GM19099 (cell line): ENCODE measurements around the gene STARD13.

ENCODE experiments used
- POLR2A ChIP-seq: IDR thresholded peaks from 3 replicates; pipeline ENCODE4 v1.6.1; 2011; ENCODE audit warnings: low read depth; ENCODE audit not compliant: insufficient read length; ENCODE audit errors: extremely low read depth

The STARD13 gene

DNA sequence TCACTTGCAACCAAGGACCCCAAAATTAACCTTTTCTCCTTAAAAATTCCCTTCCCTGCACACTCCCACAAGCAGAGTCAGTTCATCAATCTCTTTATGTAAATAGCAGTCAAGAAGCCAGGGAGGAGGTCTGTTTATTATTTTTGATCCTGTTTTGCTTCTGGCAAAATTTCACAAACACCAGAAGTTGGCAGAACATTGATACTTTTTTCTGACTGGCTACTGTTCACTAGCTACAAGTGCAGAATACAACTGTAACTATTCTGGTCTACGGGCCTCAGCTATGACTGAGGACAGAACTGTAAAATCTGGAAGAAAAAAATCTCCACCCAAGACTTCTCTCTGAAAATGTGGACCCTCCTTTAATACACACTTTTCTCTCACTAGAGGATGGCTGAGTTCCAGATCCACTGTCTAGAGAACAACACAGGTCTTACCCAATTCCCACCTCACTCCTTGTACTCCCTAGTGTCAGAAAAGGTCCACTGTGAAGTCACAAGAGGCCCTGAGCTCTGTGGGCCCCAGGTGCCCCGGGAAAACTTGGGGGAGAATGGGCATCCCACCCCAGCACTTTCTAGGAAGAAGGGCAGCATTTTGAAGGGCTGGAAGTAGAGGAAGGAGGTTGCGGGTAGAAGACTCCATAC lies 14.5 kb downstream of the STARD13 start:
- TF ChIP-seq POLR2A = no peak

DNA sequence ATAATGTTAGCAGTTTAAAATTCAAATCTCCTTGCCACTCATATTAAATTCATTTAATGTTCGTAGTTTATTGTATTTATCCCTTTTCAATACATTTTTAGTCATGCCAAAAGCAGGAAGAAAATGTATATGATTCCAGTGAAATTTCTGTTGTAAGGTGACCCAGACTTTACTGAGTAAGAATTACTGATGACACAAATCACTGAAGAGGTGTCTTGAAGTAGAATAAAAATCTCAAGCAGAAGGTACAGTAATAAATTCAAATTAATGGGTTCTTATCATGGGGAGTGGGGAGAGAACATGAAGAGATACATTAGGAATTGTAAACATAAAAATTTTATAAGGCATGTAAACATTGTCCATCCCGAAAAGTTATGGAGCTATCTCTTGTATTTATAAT lies 19.9 kb downstream of the STARD13 start:
- TF ChIP-seq POLR2A = no peak

DNA sequence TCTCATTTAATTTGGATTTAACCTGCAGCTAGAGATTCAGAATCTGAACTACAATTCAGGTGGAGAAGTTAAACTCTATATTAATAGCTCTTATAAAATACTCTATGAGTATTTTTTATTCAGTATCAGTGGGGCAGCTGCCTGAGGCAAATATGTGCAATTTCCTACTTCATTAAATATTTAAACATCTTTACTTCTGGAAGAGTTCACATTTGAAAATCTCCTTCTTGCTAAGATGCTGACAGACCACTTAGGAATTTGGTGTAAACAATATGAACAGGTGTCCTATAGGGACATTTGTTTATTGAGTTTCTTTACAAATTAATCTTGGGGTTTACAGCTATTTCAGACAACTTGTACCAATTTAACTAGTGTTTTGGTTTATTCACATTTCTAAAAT lies 20.4 kb downstream of the STARD13 start:
- no peak for TF ChIP-seq POLR2A

DNA sequence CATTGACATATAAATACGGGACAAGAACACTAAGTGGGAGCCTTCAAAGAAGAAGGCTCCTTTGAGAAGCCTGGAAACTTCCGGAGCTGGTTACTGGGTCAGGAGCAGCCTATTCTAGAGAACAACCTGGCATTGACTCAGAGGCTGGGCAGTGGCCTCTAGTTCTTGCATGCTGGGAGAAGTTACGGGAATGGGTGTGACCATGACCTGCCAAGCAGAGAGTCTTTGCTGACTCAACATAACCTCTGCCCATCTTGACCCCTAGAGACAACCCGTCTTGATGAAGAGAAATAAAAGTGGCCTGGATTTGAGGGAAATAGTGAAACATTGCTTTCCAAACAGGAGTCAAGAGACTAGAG lies 21.0 kb downstream of the STARD13 start:
- no peak for TF ChIP-seq POLR2A

DNA sequence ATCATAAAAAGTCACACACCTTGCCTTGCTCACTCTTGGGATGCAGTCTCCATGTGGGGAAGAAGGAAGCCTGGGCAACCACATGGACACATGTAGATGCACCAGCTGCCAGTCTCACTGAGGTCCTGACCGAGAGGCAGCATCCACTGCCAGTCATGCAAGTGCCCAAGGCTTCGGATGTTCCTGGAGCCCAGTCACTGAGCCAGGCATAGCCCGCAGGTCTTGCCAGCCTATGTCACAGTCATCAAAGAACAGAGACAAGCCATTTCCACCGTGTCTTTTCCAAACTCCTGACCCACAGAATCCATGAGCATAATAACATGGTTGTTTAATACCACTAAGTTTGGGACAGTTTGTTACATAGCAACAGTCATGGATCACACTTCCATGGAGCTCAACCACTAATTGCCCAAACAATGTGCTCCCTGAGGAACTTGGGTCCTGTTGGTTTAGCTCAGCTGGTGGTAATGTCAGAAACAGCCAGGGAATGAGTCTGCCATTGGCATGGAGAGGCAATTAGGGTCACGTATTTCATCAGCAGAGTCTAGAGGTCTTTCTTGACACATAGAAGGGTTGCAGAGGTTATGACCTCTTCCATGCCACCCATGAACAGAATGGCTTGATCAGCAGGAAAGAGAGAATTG lies 21.5 kb downstream of the STARD13 start:
- TF ChIP-seq POLR2A = no peak

DNA sequence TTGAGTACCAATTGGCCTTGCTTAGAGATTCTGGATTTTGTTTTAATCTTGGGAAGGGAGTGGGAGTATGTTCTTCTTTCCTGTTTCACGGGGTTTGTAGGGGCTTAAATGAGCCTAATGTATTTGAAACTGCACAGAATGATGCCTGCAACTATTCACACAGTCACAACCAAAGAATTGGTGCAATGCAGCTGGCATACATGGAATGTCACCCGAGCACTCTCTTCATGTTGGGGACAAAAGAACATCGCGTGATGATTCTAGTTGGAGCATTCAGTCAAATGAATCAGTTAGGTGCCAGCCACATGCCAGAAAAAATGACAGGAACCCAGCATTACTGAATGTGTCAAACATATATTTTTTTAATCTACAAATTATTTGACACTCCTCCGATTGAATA lies 22.1 kb downstream of the STARD13 start:
- TF ChIP-seq POLR2A = no peak

DNA sequence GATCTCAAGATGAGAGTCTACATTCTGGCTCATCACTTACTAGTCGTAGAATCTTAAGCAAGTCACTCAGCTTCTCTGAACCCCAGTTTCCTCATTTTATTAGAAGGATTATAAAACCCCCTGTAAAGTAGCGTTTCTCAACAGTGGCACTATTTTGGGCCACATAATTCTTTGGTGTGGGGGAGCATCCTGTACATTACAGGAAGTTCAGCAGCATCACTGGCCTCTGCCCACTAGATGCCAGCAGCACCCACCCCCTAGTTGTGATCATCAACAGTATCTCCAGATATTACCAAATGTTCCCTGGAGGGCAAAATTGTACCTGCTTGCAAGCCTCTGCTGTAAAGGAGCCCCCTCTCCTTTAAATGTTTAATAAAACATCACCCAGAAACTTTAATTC lies 22.6 kb downstream of the STARD13 start:
- no peak for TF ChIP-seq POLR2A

DNA sequence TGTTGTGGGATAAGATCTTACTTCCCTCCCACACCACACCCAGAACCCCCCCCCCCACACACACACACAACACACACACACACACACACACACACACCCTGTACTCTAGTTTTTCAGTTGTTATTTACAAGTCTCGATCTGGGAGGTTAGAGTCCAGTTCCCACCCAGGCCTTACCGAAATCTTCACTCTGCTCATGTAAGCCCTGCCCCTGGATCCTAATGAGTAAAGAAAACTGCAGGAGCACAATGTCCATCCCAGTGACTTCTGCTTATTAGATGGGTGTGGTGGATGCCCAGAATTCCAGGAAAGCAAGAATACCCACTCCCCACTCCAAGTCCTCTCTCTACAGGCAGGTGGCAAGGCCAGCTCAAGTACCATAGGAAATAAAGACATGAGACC lies 23.0 kb downstream of the STARD13 start:
- TF ChIP-seq POLR2A = no peak

DNA sequence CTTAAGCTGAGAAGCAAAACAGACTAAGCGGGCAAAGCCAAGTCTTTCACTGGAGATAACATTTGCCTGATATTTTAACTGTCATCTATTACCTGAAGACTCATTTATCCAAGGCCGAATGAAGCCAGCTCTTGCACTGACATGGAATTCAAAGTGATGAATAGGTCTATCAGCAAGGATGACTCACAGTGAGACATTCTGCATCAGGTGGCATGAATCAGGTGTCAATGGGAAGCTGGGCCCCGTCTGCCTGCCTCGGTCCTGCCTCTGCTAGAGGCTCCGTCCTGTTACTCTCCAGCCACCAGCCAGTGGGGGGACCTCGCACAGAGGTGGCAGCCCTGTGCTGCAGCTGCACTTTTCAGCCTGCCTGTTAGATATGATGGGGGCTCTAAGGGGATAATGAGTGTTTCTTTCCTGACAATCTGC lies 23.5 kb downstream of the STARD13 start:
- TF ChIP-seq POLR2A = no peak

DNA sequence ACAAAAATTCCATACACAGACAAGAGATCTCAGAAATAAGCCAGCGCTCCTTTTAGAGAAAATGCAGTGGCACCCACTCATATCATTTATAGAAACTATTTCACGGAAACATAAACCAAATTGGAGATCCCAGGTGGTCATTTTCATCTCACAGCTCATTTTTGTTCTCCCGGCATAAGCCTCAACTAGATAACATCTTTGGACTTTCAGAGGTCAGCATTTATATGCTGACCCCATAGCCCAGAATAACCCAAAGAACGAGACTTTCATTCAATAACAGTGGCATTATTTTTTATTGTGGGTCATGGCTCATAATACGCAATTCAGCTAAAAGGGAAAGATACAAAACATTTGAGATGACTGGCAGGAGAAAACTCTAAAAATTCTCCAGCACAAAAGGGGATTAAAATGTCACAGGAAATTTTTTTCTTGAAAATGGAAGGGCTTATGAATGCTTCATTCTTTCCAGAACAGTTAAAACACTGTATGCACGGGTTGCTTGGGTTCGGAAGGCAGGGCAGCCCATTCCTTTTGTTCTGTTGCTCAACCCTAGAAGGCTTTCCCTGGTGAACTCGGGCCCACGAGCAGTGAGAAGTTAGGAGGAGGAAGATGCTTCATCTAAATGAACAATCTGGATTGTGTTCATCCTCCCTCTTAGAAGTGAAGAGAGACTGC lies 24.0 kb downstream of the STARD13 start:
- TF ChIP-seq POLR2A = no peak

DNA sequence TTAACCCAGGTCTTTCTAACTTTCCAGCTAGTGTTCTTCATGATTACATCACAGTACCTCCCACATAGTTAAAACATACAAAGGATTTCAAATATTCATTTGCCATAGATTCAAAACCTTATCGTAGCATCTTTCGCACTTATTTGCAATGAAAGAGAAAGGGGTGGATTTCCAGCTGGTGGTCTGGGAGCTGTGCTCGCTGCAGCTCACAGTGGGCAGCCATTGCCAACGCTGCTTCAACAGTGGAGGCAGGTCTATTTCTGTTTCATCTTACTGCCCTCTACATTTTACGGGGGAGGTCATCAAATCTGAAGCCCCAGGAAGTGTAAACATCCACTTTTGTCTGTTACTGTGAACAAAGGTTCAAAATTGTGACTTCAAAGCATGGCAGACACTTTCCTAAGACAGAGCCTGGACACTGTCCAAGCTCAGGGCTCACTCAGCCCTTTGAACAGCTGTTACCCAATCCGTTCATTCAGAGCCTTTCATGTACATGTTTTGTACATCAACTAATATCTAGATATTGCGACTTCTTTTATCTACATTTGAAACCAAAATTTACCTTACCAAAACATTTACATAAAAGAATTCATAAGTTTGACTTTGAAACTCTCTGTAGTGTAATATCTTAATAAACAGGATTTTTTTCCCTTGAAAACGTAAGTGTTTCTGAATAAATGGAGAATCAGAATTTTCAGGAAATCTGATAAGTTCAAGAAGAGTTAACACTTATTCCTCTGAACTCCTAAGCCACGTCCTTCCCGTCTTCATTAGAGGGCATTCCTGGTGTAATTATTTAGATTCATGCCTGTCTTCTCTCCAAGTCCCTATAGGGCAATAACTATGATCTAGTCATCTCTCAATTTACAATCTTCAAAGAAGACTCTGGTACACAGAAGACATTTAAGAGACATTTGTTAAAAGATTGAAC lies 25.1 kb downstream of the STARD13 start:
- TF ChIP-seq POLR2A = no peak

DNA sequence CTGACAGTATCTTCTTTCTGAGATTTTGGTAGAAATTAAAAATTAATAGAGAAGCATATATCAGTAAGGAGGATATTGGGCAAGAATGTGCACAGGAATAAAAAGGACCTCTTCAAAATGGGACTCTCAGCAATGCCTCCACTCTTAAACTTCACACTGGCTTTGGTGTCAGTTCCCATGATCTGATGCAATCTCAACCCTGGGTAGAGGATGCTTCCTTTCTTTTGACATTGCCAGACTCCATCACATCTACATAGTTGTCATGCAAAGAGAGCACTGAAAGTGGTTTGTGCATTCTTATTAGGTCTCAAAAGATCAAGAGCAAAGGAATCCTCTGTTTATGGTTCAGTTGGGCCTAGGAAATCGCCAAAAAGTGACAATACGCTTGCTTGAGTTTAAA lies 26.3 kb downstream of the STARD13 start:
- TF ChIP-seq POLR2A = no peak

DNA sequence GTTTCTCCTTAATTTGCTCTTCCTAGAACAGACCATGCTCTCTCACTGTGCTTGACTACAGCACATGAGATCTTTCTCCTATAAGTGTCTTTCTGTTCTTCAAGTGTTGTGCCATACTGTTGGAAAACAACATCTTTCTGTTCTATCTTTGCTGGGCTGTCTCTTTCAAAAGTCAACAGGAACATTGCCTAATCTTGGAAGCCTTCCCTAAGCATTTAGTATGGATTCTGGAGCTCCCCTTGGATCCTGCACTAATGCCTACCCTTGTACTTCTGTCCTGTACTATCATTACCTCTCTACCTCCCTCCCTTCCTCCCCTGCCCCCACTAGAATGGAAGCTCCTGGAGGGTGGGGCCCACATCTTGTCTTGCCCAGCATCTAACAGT lies 26.8 kb downstream of the STARD13 start:
- no peak for TF ChIP-seq POLR2A

DNA sequence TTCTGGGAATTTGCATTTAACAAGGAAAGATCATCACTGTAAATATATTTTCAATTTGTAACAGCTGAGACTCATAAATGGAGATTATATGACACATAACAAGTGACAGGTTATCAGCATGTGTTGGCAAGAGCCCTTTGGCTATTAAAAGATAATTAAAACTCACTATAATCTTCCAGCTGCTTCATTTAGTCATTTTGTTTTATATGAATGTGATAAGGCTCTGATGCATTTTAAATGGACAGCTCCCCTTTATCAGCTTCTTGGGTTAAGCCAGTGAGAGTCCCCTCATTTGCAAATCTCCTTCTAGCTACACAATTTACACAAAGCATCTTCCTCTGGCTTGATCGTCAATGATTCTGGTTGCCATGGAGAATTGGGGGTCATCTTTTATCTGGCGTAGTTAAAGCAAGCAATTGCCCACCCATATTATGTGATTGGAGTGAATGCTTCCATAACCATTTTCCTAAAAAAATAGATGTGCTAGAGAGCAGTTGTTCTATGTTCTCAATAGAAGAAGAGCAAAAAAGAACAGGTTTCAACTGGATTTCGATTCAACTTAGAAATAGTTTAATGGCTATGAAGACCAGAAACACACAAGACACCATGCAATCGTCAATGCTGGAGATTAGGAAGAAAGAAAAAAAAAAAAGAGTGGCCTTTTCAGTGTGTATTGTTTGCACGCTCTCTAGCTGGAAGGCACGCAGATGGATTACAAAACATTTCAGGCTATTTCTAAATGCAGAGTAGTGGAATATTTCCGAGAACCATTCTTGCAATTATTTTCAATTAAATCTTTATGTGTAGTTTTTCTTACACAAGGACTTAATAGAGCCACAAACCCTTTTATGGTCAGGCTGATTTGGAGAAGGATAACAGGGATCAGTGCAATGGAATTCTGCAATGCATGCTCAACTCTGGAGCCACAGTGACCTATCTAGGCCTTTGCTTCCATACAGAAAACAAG lies 27.4 kb downstream of the STARD13 start:
- TF ChIP-seq POLR2A = no peak
